Measurements from ENCODE around the gene RGS12. TPM values are rescaled to one million over a fixed set of nuclear protein-coding genes. Genes with fewer than 3 reads are reported as not detected.

Gene RGS12
- total RNA-seq, 1 donor from 2014 or later: 107 TPM

DNA sequence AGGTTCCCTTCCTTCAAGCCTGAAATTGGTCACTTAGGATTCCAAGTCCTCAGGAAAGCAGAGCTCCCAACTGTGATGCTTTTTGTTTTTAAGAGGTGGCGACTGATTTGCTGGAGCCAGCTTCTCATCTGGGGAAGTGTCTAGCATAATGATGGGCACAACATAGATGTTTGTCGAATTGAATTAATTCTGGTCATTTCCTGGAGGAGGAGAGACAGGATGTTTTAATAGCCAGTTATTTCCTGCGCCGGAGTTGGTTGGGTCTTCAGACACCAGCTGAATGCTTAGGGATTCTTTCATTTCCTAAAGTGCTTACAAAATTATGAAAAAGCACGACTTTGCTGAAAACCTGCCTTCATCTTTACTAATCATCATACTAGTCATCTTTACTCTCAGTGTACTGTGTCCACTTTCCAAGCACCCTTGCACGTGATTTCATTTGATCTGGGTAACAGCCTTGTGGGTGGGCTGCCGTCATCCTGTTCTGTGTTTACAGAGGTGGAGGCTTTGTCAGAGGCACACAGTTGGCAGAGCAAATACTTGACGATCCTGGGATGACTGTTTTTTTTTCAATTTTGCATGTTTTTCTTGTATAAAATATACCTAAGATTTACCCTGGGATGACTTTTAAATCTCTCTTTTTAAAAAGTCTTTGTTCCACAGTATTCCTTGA, 49.5 kb downstream of the RGS12 start:
- no peak overlapping the region for H3K4me3 Mint-ChIP-seq (ENCODE audit: unreplicated experiment)
- DNase-seq: no peak
- H3K27ac Mint-ChIP-seq (ENCODE audit: unreplicated experiment): no peak overlapping the region
- H3K27me3 Mint-ChIP-seq (ENCODE audit: unreplicated experiment): peaks cover 5% of the 10 kb centered on the region
- TF ChIP-seq, protein P1, sequence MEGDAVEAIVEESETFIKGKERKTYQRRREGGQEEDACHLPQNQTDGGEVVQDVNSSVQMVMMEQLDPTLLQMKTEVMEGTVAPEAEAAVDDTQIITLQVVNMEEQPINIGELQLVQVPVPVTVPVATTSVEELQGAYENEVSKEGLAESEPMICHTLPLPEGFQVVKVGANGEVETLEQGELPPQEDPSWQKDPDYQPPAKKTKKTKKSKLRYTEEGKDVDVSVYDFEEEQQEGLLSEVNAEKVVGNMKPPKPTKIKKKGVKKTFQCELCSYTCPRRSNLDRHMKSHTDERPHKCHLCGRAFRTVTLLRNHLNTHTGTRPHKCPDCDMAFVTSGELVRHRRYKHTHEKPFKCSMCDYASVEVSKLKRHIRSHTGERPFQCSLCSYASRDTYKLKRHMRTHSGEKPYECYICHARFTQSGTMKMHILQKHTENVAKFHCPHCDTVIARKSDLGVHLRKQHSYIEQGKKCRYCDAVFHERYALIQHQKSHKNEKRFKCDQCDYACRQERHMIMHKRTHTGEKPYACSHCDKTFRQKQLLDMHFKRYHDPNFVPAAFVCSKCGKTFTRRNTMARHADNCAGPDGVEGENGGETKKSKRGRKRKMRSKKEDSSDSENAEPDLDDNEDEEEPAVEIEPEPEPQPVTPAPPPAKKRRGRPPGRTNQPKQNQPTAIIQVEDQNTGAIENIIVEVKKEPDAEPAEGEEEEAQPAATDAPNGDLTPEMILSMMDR (IDR thresholded peaks at IDR 0.05; ENCODE audit: partially characterized antibody, unreplicated experiment): no peak
- peaks cover 10% of the 10 kb centered on the region for H3K9me3 Mint-ChIP-seq (ENCODE audit: unreplicated experiment)
- H3K4me1 Mint-ChIP-seq (ENCODE audit: low read depth, unreplicated experiment): peaks cover 20% of the 10 kb centered on the region
- peaks cover 2% of the 10 kb centered on the region for H3K36me3 Mint-ChIP-seq (ENCODE audit: unreplicated experiment)

Other genes with a start within 250 kb of the RGS12 start
- gene HTT-AS, start 218.5 kb upstream of the RGS12 start, total RNA-seq (ENCODE audit: unreplicated experiment): not detected
- 107 TPM for gene HTT, start 218.3 kb upstream of the RGS12 start, total RNA-seq (ENCODE audit: unreplicated experiment)
- gene MSANTD1, start 43.9 kb upstream of the RGS12 start, total RNA-seq (ENCODE audit: unreplicated experiment): 2.6 TPM
- 9.4 TPM for gene HGFAC, start 148.9 kb downstream of the RGS12 start, total RNA-seq (ENCODE audit: unreplicated experiment)
- gene DOK7, start 170.3 kb downstream of the RGS12 start, total RNA-seq (ENCODE audit: unreplicated experiment): 5.1 TPM
- 68.5 TPM for gene LRPAP1, start 239.4 kb downstream of the RGS12 start, total RNA-seq (ENCODE audit: unreplicated experiment)